HCT116 (cell line): ENCODE results near the gene KAT6B. TPM values are rescaled to one million over a fixed set of nuclear protein-coding genes. Genes with fewer than 3 reads are reported as not detected.

ENCODE experiments used
- ATAC-seq: fragments of 200-7000 bp; cut with Tn5 transposase; 2 replicates; pipeline ENCODE4 v1.9.1; 2020; ENCODE audit warnings: mild to moderate bottlenecking, moderate library complexity
- BruUV-seq: library from RNA; stranded (reverse); fragments of 400-500 nt; replicated peaks from 2 replicates; lab custom pipeline; 2021; lab: Mats Ljungman, UMichigan
- CTCF ChIA-PET: fragments of 300-600 bp; sonication (Branson Sonifier 250); formaldehyde crosslinking; loops from one replicate; lab custom pipeline; 2021; ENCODE audit warnings: antibody characterized with exemption; lab: Charles Lee
- POLR2A ChIA-PET: fragments of 300-600, 350-600 bp; sonication (Branson Sonifier 250); formaldehyde crosslinking; loops from one replicate; lab custom pipeline; 2021; ENCODE audit warnings: antibody characterized with exemption; lab: Charles Lee
- RAD21 ChIA-PET, 2 experiments: fragments of 300-600 bp; sonication (Branson Sonifier 250); formaldehyde crosslinking; loops; one replicate each; lab custom pipeline; 2023; ENCODE audit warnings: low total read pairs in 2 of 2; ENCODE audit not compliant: uncharacterized antibody in 2 of 2, unreplicated experiment in 2 of 2, low non-redundant PET in 1 of 2; lab: Charles Lee
- DNase-seq: peaks from one replicate; pipeline ENCODE4 v3.0.0-alpha.2; 2010; ENCODE audit warnings: low read depth, low spot score
- H2AFZ ChIP-seq: fragments of 200-600 bp; shearing (Covaris generic), sonication (generic); 2 replicates; pipeline ENCODE4 v1.6.1; 2017; ENCODE audit warnings: low read depth, mixed run types, mixed read lengths, antibody characterized with exemption, low read length; ENCODE audit not compliant: poor library complexity, severe bottlenecking
- H3K27ac ChIP-seq: 2 replicates; pipeline ENCODE4 v1.5.1; 2012; ENCODE audit warnings: low read depth, low read length
- H3K27me3 ChIP-seq: fragments of 200-600 bp; sonication (generic); 2 replicates; pipeline ENCODE4 v1.6.1; 2016; ENCODE audit warnings: mixed run types, low read length, mixed read lengths; ENCODE audit not compliant: insufficient read depth
- H3K36me3 ChIP-seq, 2 experiments: fragments of 200-500 bp in 1 of 2; fragments of 200-600 bp in 1 of 2; sonication (Bioruptor generic) in 1 of 2; sonication (generic) in 1 of 2; 2 replicates each; pipeline versions ENCODE4 v1.5.1 to v1.6.1; 2014 to 2016; ENCODE audit warnings: low read length in 2 of 2, inconsistent platforms in 1 of 2, mixed read lengths in 1 of 2, mixed run types in 1 of 2; ENCODE audit not compliant: insufficient read depth in 2 of 2, control insufficient read depth in 1 of 2
- H3K4me1 ChIP-seq, 2 experiments: fragments of 200-600 bp in 1 of 2; sonication (generic) in 1 of 2; 2 replicates each; pipeline versions ENCODE4 v1.5.1 to v1.6.1; 2012 to 2017; ENCODE audit warnings: low read length in 2 of 2, inconsistent platforms in 1 of 2, mild to moderate bottlenecking in 1 of 2, mixed read lengths in 1 of 2, mixed run types in 1 of 2, moderate library complexity in 1 of 2; ENCODE audit not compliant: insufficient read depth in 2 of 2, control insufficient read depth in 1 of 2
- H3K4me2 ChIP-seq: fragments of 200-600 bp; sonication (generic); 2 replicates; pipeline ENCODE4 v1.6.1; 2017; ENCODE audit warnings: mixed run types, low read length, mixed read lengths
- H3K4me3 ChIP-seq, 2 experiments: fragments of 200-600 bp in 1 of 2; sonication (generic) in 1 of 2; replicated peaks in 1 of 2; 2 replicates each; pipeline ENCODE4 v1.5.1; 2011 to 2016; ENCODE audit warnings: low read length in 2 of 2, control low read depth in 1 of 2, low read depth in 1 of 2, mild to moderate bottlenecking in 1 of 2, mixed read lengths in 1 of 2, mixed run types in 1 of 2
- H3K79me2 ChIP-seq: fragments of 200-600 bp; sonication (generic); 2 replicates; pipeline ENCODE4 v1.6.1; 2017; ENCODE audit warnings: mild to moderate bottlenecking, mixed run types, low read length, moderate library complexity, mixed read lengths; ENCODE audit not compliant: insufficient read depth
- H3K9ac ChIP-seq: fragments of 200-600 bp; sonication (generic); 2 replicates; pipeline ENCODE4 v1.6.1; 2016; ENCODE audit warnings: low read length, mixed read lengths
- H3K9me2 ChIP-seq: fragments of 200-600 bp; sonication (generic), shearing (Covaris generic); 2 replicates; pipeline ENCODE4 v1.6.1; 2017; ENCODE audit warnings: mixed run types, mild to moderate bottlenecking, moderate library complexity; ENCODE audit not compliant: insufficient read depth
- H3K9me3 ChIP-seq, 2 experiments: fragments of 200-500 bp in 1 of 2; fragments of 200-600 bp in 1 of 2; sonication (Bioruptor generic) in 1 of 2; sonication (generic) in 1 of 2; 2 replicates each; pipeline ENCODE4 v1.6.1; 2014 to 2017; ENCODE audit warnings: low read length in 2 of 2, mixed read lengths in 2 of 2, inconsistent platforms in 1 of 2, low read depth in 1 of 2, mild to moderate bottlenecking in 1 of 2, mixed run types in 1 of 2, moderate library complexity in 1 of 2; ENCODE audit not compliant: control insufficient read depth in 1 of 2, insufficient read depth in 1 of 2
- H4K20me1 ChIP-seq: fragments of 200-600 bp; sonication (generic), shearing (Covaris generic); 2 replicates; pipeline ENCODE4 v1.6.1; 2017; ENCODE audit warnings: mixed run types, mild to moderate bottlenecking, moderate library complexity; ENCODE audit not compliant: insufficient read depth
- CEBPB ChIP-seq: IDR thresholded peaks from 2 replicates; pipeline ENCODE4 v1.6.1; 2012; ENCODE audit warnings: low read depth
- EGR1 ChIP-seq: IDR thresholded peaks from 2 replicates; pipeline ENCODE4 v1.6.1; 2012; ENCODE audit warnings: low read depth
- ELF1 ChIP-seq: IDR thresholded peaks from 2 replicates; pipeline ENCODE4 v1.6.1; 2012; ENCODE audit warnings: low read depth, borderline replicate concordance
- EZH2 ChIP-seq: fragments of 200-600 bp; sonication (generic); IDR thresholded peaks from 2 replicates; pipeline ENCODE4 v1.6.1; 2017; ENCODE audit warnings: antibody characterized with exemption, mixed run types
- FOSL1 ChIP-seq: IDR thresholded peaks from 2 replicates; pipeline ENCODE4 v1.6.1; 2012; ENCODE audit warnings: low read depth
- POLR2AphosphoS5 ChIP-seq: IDR thresholded peaks from 2 replicates; pipeline ENCODE4 v1.6.1; 2011; ENCODE audit warnings: mild to moderate bottlenecking, low read depth, low read length, moderate library complexity
- RAD21 ChIP-seq: IDR thresholded peaks from 2 replicates; pipeline ENCODE4 v1.6.1; 2012; ENCODE audit warnings: low read depth, mild to moderate bottlenecking
- SIN3A ChIP-seq: IDR thresholded peaks from 2 replicates; pipeline ENCODE4 v1.6.1; 2012; ENCODE audit warnings: low read depth
- SRF ChIP-seq: IDR thresholded peaks from 2 replicates; pipeline ENCODE4 v1.6.1; 2012; ENCODE audit warnings: low read depth
- YY1 ChIP-seq: IDR thresholded peaks from 2 replicates; pipeline ENCODE4 v1.6.1; 2011; ENCODE audit warnings: low read length, low read depth, moderate library complexity, mild to moderate bottlenecking; ENCODE audit not compliant: insufficient replicate concordance; ENCODE audit errors: extremely low read depth
- ZNF274 ChIP-seq: fragments of 200-500 bp; sonication (Bioruptor generic); IDR thresholded peaks from 2 replicates; pipeline ENCODE4 v1.6.1; 2014; ENCODE audit warnings: mild to moderate bottlenecking, low read depth, low read length, inconsistent platforms
- intact Hi-C: fragments of 100-400 bp; cut with micrococcal nuclease; formaldehyde crosslinking; loops from 2 replicates; pipeline ENCODE4 v1.10.0; 2022
- total RNA-seq: library from RNA; stranded (reverse); gene quantifications from one replicate; pipeline ENCODE4 v1.2.1, GENCODE V29; 2021; ENCODE audit not compliant: unreplicated experiment
- TF ChIP-seq, protein P1 (sequence below), 3 experiments: fragments of 200-600 bp in 1 of 3; sonication (generic) in 1 of 3; IDR thresholded peaks in 2 of 3; conservative IDR thresholded peaks in 1 of 3; 2 replicates each; pipeline ENCODE4 v1.5.1; 2012 to 2017; ENCODE audit warnings: low read depth in 2 of 3, low read length in 2 of 3, antibody characterized with exemption in 1 of 3, borderline replicate concordance in 1 of 3, control low read depth in 1 of 3, mild to moderate bottlenecking in 1 of 3, mixed read lengths in 1 of 3, mixed run types in 1 of 3, moderate library complexity in 1 of 3; ENCODE audit not compliant: insufficient read depth in 1 of 3
- TF ChIP-seq, protein P2 (sequence below): IDR thresholded peaks from 2 replicates; pipeline ENCODE4 v1.6.1; 2012; ENCODE audit warnings: low read depth
- TF ChIP-seq, protein P3 (sequence below): IDR thresholded peaks from 2 replicates; pipeline ENCODE4 v1.6.1; 2012

The KAT6B gene
- total RNA-seq, 1 experiment from 2014 or later = 17.8 TPM

DNA sequence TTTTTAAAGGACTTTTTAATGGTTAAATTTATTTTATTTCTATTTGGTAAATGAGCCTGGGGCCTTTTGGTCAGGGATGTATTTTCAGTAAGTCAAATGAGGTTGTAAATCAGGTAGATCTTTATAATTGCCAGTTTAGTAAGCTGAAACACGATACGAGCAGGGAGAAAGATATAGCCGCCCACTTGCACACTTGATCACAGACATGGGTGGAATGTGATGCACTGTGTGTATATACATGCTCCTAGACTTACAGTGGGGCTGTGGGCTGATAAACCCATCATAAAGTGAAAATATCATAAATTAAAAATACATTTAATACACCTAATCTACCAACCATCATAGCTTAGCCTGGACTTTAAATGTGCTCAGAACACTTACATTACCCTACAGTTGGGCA, 165.7 kb downstream of the KAT6B start:
- CTCF ChIA-PET = interaction anchor here (1.2 kb wide), 1 partner anchor 9 kb away, joined by 4 read pairs; no protein-coding TSS in a partner anchor

DNA sequence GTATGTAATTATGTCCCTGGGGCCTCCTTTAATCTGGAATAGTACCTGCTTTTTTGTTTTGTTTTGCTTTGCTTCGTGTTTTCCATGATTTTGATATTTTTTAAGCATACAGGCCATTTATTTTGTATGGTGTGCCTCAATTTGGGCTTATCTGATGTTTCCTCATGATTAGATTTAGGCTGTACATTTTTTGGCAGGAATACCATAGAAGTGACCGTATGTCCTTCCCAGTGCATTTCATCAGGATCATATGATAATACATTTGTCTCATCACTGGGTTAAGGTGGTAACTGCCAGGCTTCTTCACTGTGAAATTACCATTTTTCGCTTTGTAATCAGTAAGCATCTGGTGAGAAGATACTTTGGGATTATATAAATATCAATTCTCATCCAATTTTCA, 167.2 kb downstream of the KAT6B start:
- Histone ChIP-seq H3K79me2 (no peaks in the 10 kb centered on the region), H3K27me3 (no peaks in the 10 kb centered on the region), H4K20me1 (no peaks in the 10 kb centered on the region), H3K4me2 (no peak overlapping the region), H3K27ac (no peak overlapping the region), H3K9me3 (no peaks in the 10 kb centered on the region), H3K9me2 (no peaks in the 10 kb centered on the region), H3K36me3 (no peaks in the 10 kb centered on the region), H2AFZ (no peak overlapping the region), H3K9ac (no peak overlapping the region), H3K4me1 (peaks cover 0 to 4% of the 10 kb centered on the region in 2 experiments; a peak in 2 of 4 replicates), H3K4me3 (no peak overlapping the region)
- intact Hi-C loops = no loop called here
- TF ChIP-seq CEBPB (no peak), SIN3A (no peak), YY1 (no peak), FOSL1 (no peak), EGR1 (no peak), RAD21 (no peak), ELF1 (no peak), POLR2AphosphoS5 (no peak), EZH2 (no peak), ZNF274 (no peak), SRF (no peak)
- TF ChIP-seq, protein P1, sequence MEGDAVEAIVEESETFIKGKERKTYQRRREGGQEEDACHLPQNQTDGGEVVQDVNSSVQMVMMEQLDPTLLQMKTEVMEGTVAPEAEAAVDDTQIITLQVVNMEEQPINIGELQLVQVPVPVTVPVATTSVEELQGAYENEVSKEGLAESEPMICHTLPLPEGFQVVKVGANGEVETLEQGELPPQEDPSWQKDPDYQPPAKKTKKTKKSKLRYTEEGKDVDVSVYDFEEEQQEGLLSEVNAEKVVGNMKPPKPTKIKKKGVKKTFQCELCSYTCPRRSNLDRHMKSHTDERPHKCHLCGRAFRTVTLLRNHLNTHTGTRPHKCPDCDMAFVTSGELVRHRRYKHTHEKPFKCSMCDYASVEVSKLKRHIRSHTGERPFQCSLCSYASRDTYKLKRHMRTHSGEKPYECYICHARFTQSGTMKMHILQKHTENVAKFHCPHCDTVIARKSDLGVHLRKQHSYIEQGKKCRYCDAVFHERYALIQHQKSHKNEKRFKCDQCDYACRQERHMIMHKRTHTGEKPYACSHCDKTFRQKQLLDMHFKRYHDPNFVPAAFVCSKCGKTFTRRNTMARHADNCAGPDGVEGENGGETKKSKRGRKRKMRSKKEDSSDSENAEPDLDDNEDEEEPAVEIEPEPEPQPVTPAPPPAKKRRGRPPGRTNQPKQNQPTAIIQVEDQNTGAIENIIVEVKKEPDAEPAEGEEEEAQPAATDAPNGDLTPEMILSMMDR (IDR thresholded peaks at IDR 0.05 in 2 of 3, conservative IDR thresholded peaks at IDR 0.05 in 1 of 3; ENCODE audit: borderline replicate concordance in 1 of 3, insufficient read depth in 1 of 3, low read depth in 2 of 3, low read length in 2 of 3) = no peak
- TF ChIP-seq, protein P2, sequence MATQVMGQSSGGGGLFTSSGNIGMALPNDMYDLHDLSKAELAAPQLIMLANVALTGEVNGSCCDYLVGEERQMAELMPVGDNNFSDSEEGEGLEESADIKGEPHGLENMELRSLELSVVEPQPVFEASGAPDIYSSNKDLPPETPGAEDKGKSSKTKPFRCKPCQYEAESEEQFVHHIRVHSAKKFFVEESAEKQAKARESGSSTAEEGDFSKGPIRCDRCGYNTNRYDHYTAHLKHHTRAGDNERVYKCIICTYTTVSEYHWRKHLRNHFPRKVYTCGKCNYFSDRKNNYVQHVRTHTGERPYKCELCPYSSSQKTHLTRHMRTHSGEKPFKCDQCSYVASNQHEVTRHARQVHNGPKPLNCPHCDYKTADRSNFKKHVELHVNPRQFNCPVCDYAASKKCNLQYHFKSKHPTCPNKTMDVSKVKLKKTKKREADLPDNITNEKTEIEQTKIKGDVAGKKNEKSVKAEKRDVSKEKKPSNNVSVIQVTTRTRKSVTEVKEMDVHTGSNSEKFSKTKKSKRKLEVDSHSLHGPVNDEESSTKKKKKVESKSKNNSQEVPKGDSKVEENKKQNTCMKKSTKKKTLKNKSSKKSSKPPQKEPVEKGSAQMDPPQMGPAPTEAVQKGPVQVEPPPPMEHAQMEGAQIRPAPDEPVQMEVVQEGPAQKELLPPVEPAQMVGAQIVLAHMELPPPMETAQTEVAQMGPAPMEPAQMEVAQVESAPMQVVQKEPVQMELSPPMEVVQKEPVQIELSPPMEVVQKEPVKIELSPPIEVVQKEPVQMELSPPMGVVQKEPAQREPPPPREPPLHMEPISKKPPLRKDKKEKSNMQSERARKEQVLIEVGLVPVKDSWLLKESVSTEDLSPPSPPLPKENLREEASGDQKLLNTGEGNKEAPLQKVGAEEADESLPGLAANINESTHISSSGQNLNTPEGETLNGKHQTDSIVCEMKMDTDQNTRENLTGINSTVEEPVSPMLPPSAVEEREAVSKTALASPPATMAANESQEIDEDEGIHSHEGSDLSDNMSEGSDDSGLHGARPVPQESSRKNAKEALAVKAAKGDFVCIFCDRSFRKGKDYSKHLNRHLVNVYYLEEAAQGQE = no peak
- TF ChIP-seq, protein P3, sequence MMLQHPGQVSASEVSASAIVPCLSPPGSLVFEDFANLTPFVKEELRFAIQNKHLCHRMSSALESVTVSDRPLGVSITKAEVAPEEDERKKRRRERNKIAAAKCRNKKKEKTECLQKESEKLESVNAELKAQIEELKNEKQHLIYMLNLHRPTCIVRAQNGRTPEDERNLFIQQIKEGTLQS = no peak
- DNase-seq = no peak
- RAD21 ChIA-PET = no interaction called here
- no peak for ATAC-seq
- no TSS peak for BruUV-seq
- POLR2A ChIA-PET = no interaction called here
- CTCF ChIA-PET = no interaction called here

More for the DNA sequence above, 165.7 kb downstream of the KAT6B start:
- ChIA-PET RAD21 (no interaction called here), POLR2A (no interaction called here)
- no peaks in the 10 kb centered on the region for H3K27me3 ChIP-seq
- H3K79me2 ChIP-seq = no peaks in the 10 kb centered on the region
- H3K4me1 ChIP-seq = peaks cover 0 to 4% of the 10 kb centered on the region in 2 experiments; a peak in 2 of 4 replicates
- DNase-seq (no peak), ATAC-seq (no peak)
- intact Hi-C loops = no loop called here
- H3K9me2 ChIP-seq = no peaks in the 10 kb centered on the region
- no peak overlapping the region for H3K4me3 ChIP-seq
- no TSS peak for BruUV-seq
- TF ChIP-seq EZH2 = no peak
- H3K9ac ChIP-seq = no peak overlapping the region
- H3K9me3 ChIP-seq = no peaks in the 10 kb centered on the region
- H4K20me1 ChIP-seq = no peaks in the 10 kb centered on the region
- no peak overlapping the region for H3K4me2 ChIP-seq
- H2AFZ ChIP-seq = no peak overlapping the region
- no peak overlapping the region for H3K27ac ChIP-seq
- no peaks in the 10 kb centered on the region for H3K36me3 ChIP-seq
